ENCODE measurements around the gene PTCRA.
"Not testable (repeated sequence)": the region's sequence is repeated elsewhere in the genome, so short reads cannot be mapped to it uniquely, and the experiment has no call there.

PTCRA gene

GRCh38 chr6:42915732-42916131 lies at the start of gene PTCRA:
PTCRA (plus strand) TSS chr6:42916053; CDS start chr6:42916070, 17 bp downstream.
- no peak for DNase-seq (ENCODE audit: low read depth)

GRCh38 chr6:42870145-42870936 lies 45.5 kb upstream of the PTCRA start:
- DNase-seq (ENCODE audit: low read depth), result no peak

GRCh38 chr6:42871711-42872110 lies 44.1 kb upstream of the PTCRA start:
- no peak for DNase-seq (ENCODE audit: low read depth)

- DNase-seq (ENCODE audit: low read depth), result no peak
Measured at GRCh38 chr6:42873313-42873712, 42.5 kb upstream of the PTCRA start.

GRCh38 chr6:42877695-42878094 lies 38.2 kb upstream of the PTCRA start:
- DNase-seq (ENCODE audit: low read depth), result no peak

- peak; percentile 77 for DNase-seq (ENCODE audit: low read depth)
Measured at GRCh38 chr6:42879372-42880239, 36.2 kb upstream of the PTCRA start, which contains the start of gene RPL7L1. RPL7L1 (plus strand) TSS chr6:42879616; CDS start chr6:42879911, 295 bp downstream.

- DNase-seq (ENCODE audit: low read depth), result not testable (repeated sequence)
Measured at GRCh38 chr6:42880240-42880817, 35.5 kb upstream of the PTCRA start.

- DNase-seq (ENCODE audit: low read depth), result not testable (repeated sequence)
Measured at GRCh38 chr6:42880871-42881270, 35.0 kb upstream of the PTCRA start.

- DNase-seq (ENCODE audit: low read depth), result no peak
Measured at GRCh38 chr6:42885702-42886101, 30.2 kb upstream of the PTCRA start.

GRCh38 chr6:42888201-42888600 lies 27.7 kb upstream of the PTCRA start:
- DNase-seq (ENCODE audit: low read depth), result not testable (repeated sequence)

GRCh38 chr6:42889815-42890214 lies 26.0 kb upstream of the PTCRA start:
- no peak for DNase-seq (ENCODE audit: low read depth)

- peak; percentile 87 for DNase-seq (ENCODE audit: low read depth)
Measured at GRCh38 chr6:42890311-42891198, 25.3 kb upstream of the PTCRA start.

- DNase-seq (ENCODE audit: low read depth), result no peak
Measured at GRCh38 chr6:42891199-42891722, 24.6 kb upstream of the PTCRA start.

GRCh38 chr6:42894041-42894828 lies 21.6 kb upstream of the PTCRA start:
- DNase-seq (ENCODE audit: low read depth), result not testable (repeated sequence)

- no peak for DNase-seq (ENCODE audit: low read depth)
Measured at GRCh38 chr6:42896178-42896719, 19.6 kb upstream of the PTCRA start.

GRCh38 chr6:42898891-42899361 lies 16.9 kb upstream of the PTCRA start:
- DNase-seq (ENCODE audit: low read depth), result peak; percentile 65

- no peak for DNase-seq (ENCODE audit: low read depth)
Measured at GRCh38 chr6:42899871-42900270, 16.0 kb upstream of the PTCRA start.

GRCh38 chr6:42901538-42901957 lies 14.3 kb upstream of the PTCRA start:
- DNase-seq (ENCODE audit: low read depth), result peak; percentile 68

GRCh38 chr6:42902429-42903263 lies 13.2 kb upstream of the PTCRA start:
- not testable (repeated sequence) for DNase-seq (ENCODE audit: low read depth)
